NB4 (cell line): Measurements from ENCODE around the gene DAAM1.

Experiments used
- DNase-seq: peaks from one replicate; pipeline ENCODE4 v3.0.0; 2010; ENCODE audit warnings: low read depth
- H3K4me3 ChIP-seq: one replicate; pipeline ENCODE4 v1.5.1; 2011; ENCODE audit warnings: mild to moderate bottlenecking, low read depth, low read length, moderate library complexity
- CTCF ChIP-seq: IDR thresholded peaks from one replicate; pipeline ENCODE4 v1.5.1; 2012; ENCODE audit warnings: low read depth, low read length
- MAX ChIP-seq: IDR thresholded peaks from 2 replicates; pipeline ENCODE4 v1.6.1; 2011; ENCODE audit warnings: low read depth, low read length
- MYC ChIP-seq: IDR thresholded peaks from 2 replicates; pipeline ENCODE4 v1.6.1; 2011; ENCODE audit warnings: low read depth, low read length
- POLR2A ChIP-seq: IDR thresholded peaks from 2 replicates; pipeline ENCODE4 v1.6.1; 2011; ENCODE audit warnings: mild to moderate bottlenecking; ENCODE audit not compliant: insufficient read length; ENCODE audit errors: extremely low read depth

DAAM1 gene

GRCh38 chr14:59254146-59254910 is 65.9 kb downstream of the DAAM1 start:
- no peak for DNase-seq

GRCh38 chr14:59254911-59255545 is 66.6 kb downstream of the DAAM1 start:
- no peak for DNase-seq
- no peak for TF ChIP-seq MAX
- no peak overlapping the region for H3K4me3 ChIP-seq

More at GRCh38 chr14:59254146-59254910, 65.9 kb downstream of the DAAM1 start:
- TF ChIP-seq MAX (no peak), MYC (no peak), CTCF (no peak), POLR2A (no peak)
- H3K4me3 ChIP-seq, result no peak overlapping the region

GRCh38 chr14:59256331-59256730 is 67.9 kb downstream of the DAAM1 start:
- H3K4me3 ChIP-seq, result no peak overlapping the region
- TF ChIP-seq CTCF (no peak), MYC (no peak), POLR2A (no peak), MAX (no peak)
- no peak for DNase-seq

- H3K4me3 ChIP-seq, result no peak overlapping the region
- TF ChIP-seq POLR2A (no peak), CTCF (no peak), MAX (no peak)
- DNase-seq, result no peak
These were observed 72.9 kb downstream of the DAAM1 start for GRCh38 chr14:59261334-59261733.

GRCh38 chr14:59262717-59263454 is 74.4 kb downstream of the DAAM1 start:
- TF ChIP-seq MYC, result no peak
- no peak for TF ChIP-seq CTCF
- TF ChIP-seq POLR2A, result no peak
- TF ChIP-seq MAX, result no peak
- no peak for DNase-seq
- H3K4me3 ChIP-seq, result no peak overlapping the region

- TF ChIP-seq MYC (no peak), POLR2A (no peak), CTCF (no peak), MAX (no peak)
- no peak for DNase-seq
These were observed 77.3 kb downstream of the DAAM1 start for GRCh38 chr14:59265808-59266207.

More at GRCh38 chr14:59265808-59266207, 77.3 kb downstream of the DAAM1 start:
- no peak overlapping the region for H3K4me3 ChIP-seq
